Uterus (tissue), 4 donors: Measurements from ENCODE around the gene GARNL3. TPM values are rescaled to one million over a fixed set of nuclear protein-coding genes. Genes with fewer than 3 reads are reported as not detected.

Experiments
- DNase-seq, 2 donors: peaks; one replicate each; pipeline ENCODE4 v3.0.0-alpha.2; 2019 to 2020
- H3K27ac ChIP-seq, 2 donors: fragments of 200-600 bp; sonication (generic); 1 replicate in 1 of 2; 2 replicates in 1 of 2; pipeline ENCODE4 v1.5.1; 2016 to 2018
- H3K27me3 ChIP-seq, 2 donors: fragments of 200-600 bp; sonication (generic); one replicate each; pipeline ENCODE4 v1.5.1; 2018 to 2019; ENCODE audit warnings: control low read depth in 1 of 2
- H3K36me3 ChIP-seq, 2 donors: fragments of 200-600 bp; sonication (generic); one replicate each; pipeline ENCODE4 v1.5.1; 2019; ENCODE audit warnings: control low read depth in 1 of 2
- H3K4me1 ChIP-seq, 2 donors: fragments of 200-600 bp; sonication (generic); one replicate each; pipeline ENCODE4 v1.5.1; 2018 to 2019; ENCODE audit warnings: control low read depth in 1 of 2
- H3K4me3 ChIP-seq, 2 donors: fragments of 200-600 bp; sonication (generic); 1 replicate in 1 of 2; 2 replicates in 1 of 2; pipeline ENCODE4 v1.5.1; 2018 to 2019; ENCODE audit warnings: mild to moderate bottlenecking in 1 of 2
- H3K9me3 ChIP-seq, 2 donors: fragments of 200-600 bp; sonication (generic); one replicate each; pipeline ENCODE4 v1.5.1; 2019; ENCODE audit warnings: control low read depth in 1 of 2
- CTCF ChIP-seq, 4 experiments: fragments of 200-600 bp in 2 of 4; fragments of 450-650 bp in 2 of 4; sonication (generic) in 2 of 4; IDR thresholded peaks; one replicate each; pipeline ENCODE4 v1.5.1; 2016 to 2019; ENCODE audit warnings: antibody characterized with exemption in 4 of 4, mild to moderate bottlenecking in 2 of 4, moderate library complexity in 1 of 4
- POLR2A ChIP-seq, 2 donors: fragments of 450-650 bp; IDR thresholded peaks; one replicate each; pipeline ENCODE4 v1.6.1; 2016; ENCODE audit warnings: antibody characterized with exemption in 2 of 2, mild to moderate bottlenecking in 1 of 2, moderate library complexity in 1 of 2
- intact Hi-C: fragments of 100-400 bp; cut with DNase I; formaldehyde crosslinking; loops from one replicate; pipeline ENCODE4 v1.15.1; 2023; ENCODE audit warnings: low total_unique reads
- total RNA-seq, 4 donors: library from RNA; depleted of rRNA in 3 of 4; stranded (reverse); fragments of >200 nt in 3 of 4; gene quantifications; one replicate each; pipeline versions ENCODE4 v1.1.0 to v1.2.4, GENCODE V29; 2014 to 2023
- donor health status: DM: yes; HTN: yes; CAD: no.

GARNL3 gene
- total RNA-seq, 4 donors from 2014 or later: 9.7 to 79.7 (median 72.0) TPM

- Histone ChIP-seq H3K36me3 (no peaks in the 10 kb centered on the region), H3K27ac (peak overlapping the region; percentile 32 to 50), H3K9me3 (no peaks in the 10 kb centered on the region), H3K27me3 (no peaks in the 10 kb centered on the region), H3K4me1 (peaks cover 0 to 4% of the 10 kb centered on the region in 2 donors), H3K4me3 (no peak overlapping the region)
- no peak for DNase-seq
- intact Hi-C loops: no loop called here
- TF ChIP-seq CTCF (IDR thresholded peaks at IDR 0.05) (no peak), POLR2A (IDR thresholded peaks at IDR 0.05) (no peak)
Measured at GRCh38 chr9:127309715-127310114, 45.1 kb downstream of the GARNL3 start.

- no peak for TF ChIP-seq POLR2A (IDR thresholded peaks at IDR 0.05)
- TF ChIP-seq CTCF (IDR thresholded peaks at IDR 0.05): peak in 2 of 4 experiments; percentile 17 to 28
- intact Hi-C loops: no loop called here
- no peaks in the 10 kb centered on the region for H3K9me3 ChIP-seq
- peak overlapping the region; percentile 4 to 63 for H3K27ac ChIP-seq
- no peaks in the 10 kb centered on the region for H3K36me3 ChIP-seq
- H3K27me3 ChIP-seq: no peaks in the 10 kb centered on the region
- no peak overlapping the region for H3K4me3 ChIP-seq
- peak in 1 of 2 donors; percentile 37 for DNase-seq
- H3K4me1 ChIP-seq: peaks cover 0 to 4% of the 10 kb centered on the region in 2 donors
Measured at GRCh38 chr9:127311239-127311741, 46.7 kb downstream of the GARNL3 start.

- Histone ChIP-seq H3K36me3 (no peaks in the 10 kb centered on the region), H3K4me1 (peaks cover 0 to 3% of the 10 kb centered on the region in 2 donors), H3K27ac (no peak overlapping the region), H3K4me3 (no peak overlapping the region), H3K9me3 (no peaks in the 10 kb centered on the region), H3K27me3 (no peaks in the 10 kb centered on the region)
- TF ChIP-seq CTCF (IDR thresholded peaks at IDR 0.05): no peak
- TF ChIP-seq POLR2A (IDR thresholded peaks at IDR 0.05): no peak
- intact Hi-C loops: no loop called here
- no peak for DNase-seq
Measured at GRCh38 chr9:127313042-127313560, 48.5 kb downstream of the GARNL3 start.

DNA sequence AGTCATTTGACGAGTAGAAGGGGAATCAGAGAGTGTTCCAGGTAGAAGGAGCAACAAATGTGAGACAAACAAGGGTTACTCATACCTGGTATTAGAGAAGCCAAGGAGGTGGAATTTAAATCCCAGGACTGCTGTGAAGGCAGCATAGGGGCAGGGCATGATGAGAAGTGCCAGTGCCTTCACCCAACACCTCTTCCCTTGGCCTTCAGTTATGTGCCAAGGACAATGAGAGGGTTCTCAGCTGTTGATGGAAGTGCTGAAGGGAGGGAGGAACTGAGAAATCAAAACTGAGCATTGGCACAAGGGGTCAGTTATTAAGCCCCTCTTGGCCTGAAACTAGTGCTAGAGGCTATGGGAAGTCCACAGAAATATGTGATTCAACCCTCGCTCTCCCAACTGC lies 50.3 kb downstream of the GARNL3 start:
- no peaks in the 10 kb centered on the region for H3K36me3 ChIP-seq
- H3K27ac ChIP-seq: no peak overlapping the region
- peaks cover 0 to 4% of the 10 kb centered on the region in 2 donors for H3K4me1 ChIP-seq
- no peak for DNase-seq
- H3K4me3 ChIP-seq: no peak overlapping the region
- H3K9me3 ChIP-seq: no peaks in the 10 kb centered on the region
- intact Hi-C loops: no loop called here
- TF ChIP-seq POLR2A (IDR thresholded peaks at IDR 0.05) (no peak), CTCF (IDR thresholded peaks at IDR 0.05) (no peak)
- H3K27me3 ChIP-seq: no peaks in the 10 kb centered on the region

GRCh38 chr9:127316586-127317323 lies 52.2 kb downstream of the GARNL3 start:
- no peak for TF ChIP-seq POLR2A (IDR thresholded peaks at IDR 0.05)
- TF ChIP-seq CTCF (IDR thresholded peaks at IDR 0.05): no peak
- intact Hi-C loops: no loop called here
- Histone ChIP-seq H3K4me3 (no peak overlapping the region), H3K9me3 (no peaks in the 10 kb centered on the region), H3K27me3 (no peaks in the 10 kb centered on the region), H3K4me1 (peaks cover 0 to 4% of the 10 kb centered on the region in 2 donors), H3K27ac (no peak overlapping the region), H3K36me3 (no peaks in the 10 kb centered on the region)
- no peak for DNase-seq
